Osteocyte (in vitro differentiated cells): ENCODE data around the gene CYP19A1. TPM values are rescaled to one million over a fixed set of nuclear protein-coding genes. Genes with fewer than 3 reads are reported as not detected.

Experiments used
- DNase-seq: peaks from one replicate; pipeline ENCODE4 v3.0.0; 2021; ENCODE audit warnings: mixed read lengths; ENCODE audit not compliant: unreplicated experiment; ENCODE audit errors: extremely low spot score
- H3K27ac Mint-ChIP-seq: one replicate; pipeline ENCODE4 v1.8.0; 2021; ENCODE audit warnings: mild to moderate bottlenecking, mixed read lengths; ENCODE audit not compliant: unreplicated experiment
- H3K27me3 Mint-ChIP-seq: one replicate; pipeline ENCODE4 v1.8.0; 2021; ENCODE audit warnings: mixed read lengths; ENCODE audit not compliant: unreplicated experiment
- H3K36me3 Mint-ChIP-seq: one replicate; pipeline ENCODE4 v1.8.0; 2021; ENCODE audit warnings: mixed read lengths; ENCODE audit not compliant: unreplicated experiment
- H3K4me1 Mint-ChIP-seq: one replicate; pipeline ENCODE4 v1.8.0; 2021; ENCODE audit warnings: mixed read lengths; ENCODE audit not compliant: unreplicated experiment
- H3K4me3 Mint-ChIP-seq: one replicate; pipeline ENCODE4 v1.8.0; 2021; ENCODE audit warnings: mild to moderate bottlenecking, moderate library complexity, mixed read lengths; ENCODE audit not compliant: unreplicated experiment
- H3K9me3 Mint-ChIP-seq: one replicate; pipeline ENCODE4 v1.8.0; 2021; ENCODE audit warnings: mixed read lengths; ENCODE audit not compliant: unreplicated experiment
- long read RNA-seq: library from polyadenylated mRNA; unstranded; transcript quantifications from one replicate; pipeline ENCODE4 v2.0.0, GENCODE V29; 2021
- total RNA-seq: library from RNA; stranded (reverse); gene quantifications from 2 replicates; pipeline ENCODE4 v1.2.1, GENCODE V29; 2021
- TF ChIP-seq, protein P1 (sequence below): fragments of 200-600 bp; sonication (generic); IDR thresholded peaks from 2 replicates; pipeline ENCODE4 v1.5.0; 2021; ENCODE audit warnings: antibody characterized with exemption, mild to moderate bottlenecking, moderate library complexity

CYP19A1 gene
- total RNA-seq = not detected in 2 replicates
- long read RNA-seq = 0 reads

DNA sequence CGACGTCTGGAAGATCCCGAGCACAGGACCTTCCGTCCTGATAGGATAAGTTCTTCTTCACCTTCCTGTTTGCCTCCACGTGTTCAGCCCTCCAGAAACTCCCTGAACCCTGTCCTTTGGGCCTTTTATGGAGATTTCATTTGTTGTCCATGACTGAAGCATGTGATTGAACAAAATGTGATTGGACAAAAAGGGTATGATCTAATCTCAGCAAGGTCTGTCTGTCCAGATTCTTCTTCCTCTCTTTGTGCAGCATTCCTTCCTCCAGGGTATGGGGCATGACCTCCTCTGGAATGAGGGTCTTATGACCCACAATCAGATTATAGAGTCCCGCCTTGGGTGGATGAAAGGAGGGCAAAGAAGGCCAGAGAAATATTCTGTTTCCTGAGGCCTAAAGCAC lies at the start of gene CYP19A1:
Gene CYP19A1 (minus strand): TSS at position 101 of the 400 bp plus-strand sequence. CDS start 95,684 bp downstream, outside the sequence.
- Mint-ChIP-seq H3K4me3 (no peak within 1 kb of the TSS), H3K27me3 (peaks cover 35% of the 10 kb centered on the region), H3K9me3 (no peaks in the 10 kb centered on the region), H3K36me3 (no peaks in the 10 kb centered on the region), H3K27ac (no peak within 1 kb of the TSS), H3K4me1 (peaks cover 2% of the 10 kb centered on the region)
- no peak for DNase-seq
- TF ChIP-seq, protein P1, sequence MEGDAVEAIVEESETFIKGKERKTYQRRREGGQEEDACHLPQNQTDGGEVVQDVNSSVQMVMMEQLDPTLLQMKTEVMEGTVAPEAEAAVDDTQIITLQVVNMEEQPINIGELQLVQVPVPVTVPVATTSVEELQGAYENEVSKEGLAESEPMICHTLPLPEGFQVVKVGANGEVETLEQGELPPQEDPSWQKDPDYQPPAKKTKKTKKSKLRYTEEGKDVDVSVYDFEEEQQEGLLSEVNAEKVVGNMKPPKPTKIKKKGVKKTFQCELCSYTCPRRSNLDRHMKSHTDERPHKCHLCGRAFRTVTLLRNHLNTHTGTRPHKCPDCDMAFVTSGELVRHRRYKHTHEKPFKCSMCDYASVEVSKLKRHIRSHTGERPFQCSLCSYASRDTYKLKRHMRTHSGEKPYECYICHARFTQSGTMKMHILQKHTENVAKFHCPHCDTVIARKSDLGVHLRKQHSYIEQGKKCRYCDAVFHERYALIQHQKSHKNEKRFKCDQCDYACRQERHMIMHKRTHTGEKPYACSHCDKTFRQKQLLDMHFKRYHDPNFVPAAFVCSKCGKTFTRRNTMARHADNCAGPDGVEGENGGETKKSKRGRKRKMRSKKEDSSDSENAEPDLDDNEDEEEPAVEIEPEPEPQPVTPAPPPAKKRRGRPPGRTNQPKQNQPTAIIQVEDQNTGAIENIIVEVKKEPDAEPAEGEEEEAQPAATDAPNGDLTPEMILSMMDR = no peak

DNA sequence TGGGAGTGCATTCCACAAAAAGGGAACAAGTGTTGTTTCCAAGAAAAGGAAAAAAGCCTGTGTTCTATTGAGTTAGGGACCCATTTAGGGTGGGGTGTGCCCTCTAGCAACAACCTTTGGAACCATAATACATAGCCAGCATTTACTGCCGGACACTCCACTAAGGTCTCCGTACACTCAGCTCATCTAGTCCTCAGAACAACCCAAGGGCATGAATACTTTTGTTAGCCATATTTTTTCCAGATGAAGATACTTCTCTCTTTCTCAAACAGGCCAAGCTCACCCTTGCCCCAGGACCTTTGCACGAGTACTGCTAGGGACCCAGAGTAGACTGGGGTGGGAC lies 49.3 kb upstream of the CYP19A1 start:
- TF ChIP-seq, protein P1 = no peak
- H3K27me3 Mint-ChIP-seq = peaks cover 17% of the 10 kb centered on the region
- H3K4me1 Mint-ChIP-seq = peaks cover 10% of the 10 kb centered on the region
- DNase-seq = no peak
- H3K9me3 Mint-ChIP-seq = no peaks in the 10 kb centered on the region
- H3K4me3 Mint-ChIP-seq = no peak overlapping the region
- H3K27ac Mint-ChIP-seq = no peak overlapping the region
- H3K36me3 Mint-ChIP-seq = no peaks in the 10 kb centered on the region

DNA sequence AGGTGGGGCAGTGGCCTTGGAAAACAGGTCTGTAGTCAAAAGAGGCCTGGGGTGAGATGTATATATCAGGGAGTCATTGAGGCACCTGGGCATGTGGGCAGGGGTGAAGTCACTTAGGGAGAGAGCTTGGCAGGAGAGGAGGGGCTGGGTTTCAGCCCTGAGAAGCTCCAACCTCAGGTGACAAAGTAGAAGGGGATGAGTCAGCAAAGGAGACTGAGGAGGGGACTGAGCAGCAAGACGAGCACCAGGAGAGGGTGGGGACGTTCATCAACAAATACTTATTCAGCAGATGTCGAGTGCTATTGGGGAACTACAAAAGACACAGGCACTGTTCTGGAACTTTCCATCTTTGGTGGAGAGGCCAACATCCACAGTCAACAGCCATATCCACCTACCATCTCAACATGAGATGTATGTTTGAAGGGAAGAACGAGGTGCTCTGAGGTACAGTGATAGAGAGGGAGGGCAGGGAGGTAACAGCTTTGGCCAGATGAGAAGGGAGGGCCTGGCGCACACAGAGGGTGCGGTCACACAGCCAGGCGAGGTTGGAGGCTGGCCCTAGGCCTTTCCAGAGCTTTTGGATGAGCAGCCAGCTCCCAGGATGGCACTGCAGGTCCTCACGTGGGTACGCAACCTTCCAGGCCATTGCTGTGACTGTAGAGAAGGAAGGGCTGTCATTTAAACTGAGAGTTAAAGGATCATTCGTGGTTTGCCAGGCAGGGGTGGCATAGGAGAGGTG lies 48.7 kb upstream of the CYP19A1 start:
- no peak overlapping the region for H3K27ac Mint-ChIP-seq
- H3K4me3 Mint-ChIP-seq = no peak overlapping the region
- no peaks in the 10 kb centered on the region for H3K9me3 Mint-ChIP-seq
- TF ChIP-seq, protein P1 = no peak
- peaks cover 17% of the 10 kb centered on the region for H3K27me3 Mint-ChIP-seq
- H3K4me1 Mint-ChIP-seq = peaks cover 10% of the 10 kb centered on the region
- no peak for DNase-seq
- no peaks in the 10 kb centered on the region for H3K36me3 Mint-ChIP-seq

DNA sequence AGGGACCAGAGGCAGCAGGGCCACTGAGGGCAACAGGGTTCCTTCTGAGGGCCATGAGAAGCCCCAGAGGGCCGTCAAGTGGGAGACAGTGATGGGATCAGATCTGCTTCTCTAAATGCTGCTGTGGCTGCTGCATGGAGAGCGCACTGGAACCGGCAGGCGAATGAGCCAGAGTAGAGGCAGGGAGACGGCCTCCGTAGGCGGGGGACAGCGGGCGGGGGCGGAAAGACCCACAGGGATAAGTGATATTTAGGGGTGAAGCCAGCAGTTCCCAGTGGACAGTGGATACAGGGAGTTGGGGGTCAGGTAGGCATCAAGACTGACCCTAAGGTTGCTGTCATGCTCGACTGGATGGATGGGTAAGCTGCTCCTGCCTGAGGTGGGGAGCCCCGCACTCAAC lies 48.1 kb upstream of the CYP19A1 start:
- Mint-ChIP-seq H3K9me3 (no peaks in the 10 kb centered on the region), H3K27ac (no peak overlapping the region)

DNA sequence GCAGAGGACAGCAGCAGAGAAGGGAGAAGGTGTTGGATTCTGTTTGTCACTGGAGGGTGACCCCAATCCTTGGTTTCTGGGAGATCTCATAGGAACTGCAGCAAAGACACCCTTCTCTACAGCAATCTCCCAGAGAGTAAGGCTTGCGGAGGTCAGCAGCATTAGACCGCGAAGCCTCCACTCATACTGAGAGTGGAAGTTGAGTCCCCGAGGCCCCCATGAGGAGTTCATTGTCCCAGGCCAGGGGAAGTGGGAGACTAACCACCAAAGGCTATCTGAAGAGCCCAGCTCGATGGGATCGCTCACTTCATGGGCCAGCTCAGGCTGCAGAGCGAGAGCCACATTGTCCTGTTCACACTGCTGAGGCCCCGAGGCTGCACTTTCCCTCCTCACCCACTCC lies 47.6 kb upstream of the CYP19A1 start:
- Mint-ChIP-seq H3K27ac (no peak overlapping the region), H3K4me3 (no peak overlapping the region), H3K4me1 (peaks cover 12% of the 10 kb centered on the region), H3K27me3 (peaks cover 20% of the 10 kb centered on the region), H3K36me3 (no peaks in the 10 kb centered on the region), H3K9me3 (no peaks in the 10 kb centered on the region)
- TF ChIP-seq, protein P1 = no peak
- no peak for DNase-seq

More for the DNA sequence above, 48.1 kb upstream of the CYP19A1 start:
- DNase-seq = no peak
- Mint-ChIP-seq H3K27me3 (peaks cover 20% of the 10 kb centered on the region), H3K4me3 (no peak overlapping the region), H3K36me3 (no peaks in the 10 kb centered on the region), H3K4me1 (peaks cover 10% of the 10 kb centered on the region)
- TF ChIP-seq, protein P1 = no peak
